Trophoblast cell (in vitro differentiated cells and primary cell): Measurements from ENCODE around the gene ASIC2.

Experiments used
- DNase-seq, 2 donors: peaks; one replicate each; pipeline ENCODE4 v3.0.0-alpha.2; 2016
- H2AFZ ChIP-seq: 2 replicates; pipeline ENCODE4 v1.6.1; 2013; ENCODE audit warnings: low read length, moderate library complexity, mild to moderate bottlenecking; ENCODE audit not compliant: insufficient read depth, poor library complexity
- H2AK5ac ChIP-seq: 2 replicates; pipeline ENCODE4 v1.6.1; 2013; ENCODE audit warnings: mild to moderate bottlenecking, low read length
- H2BK120ac ChIP-seq: 2 replicates; pipeline ENCODE4 v1.6.1; 2013; ENCODE audit warnings: low read length, mild to moderate bottlenecking, moderate library complexity; ENCODE audit not compliant: insufficient read depth, poor library complexity
- H2BK12ac ChIP-seq: 2 replicates; pipeline ENCODE4 v1.6.1; 2013; ENCODE audit warnings: mild to moderate bottlenecking, low read length, moderate library complexity
- H2BK5ac ChIP-seq: 2 replicates; pipeline ENCODE4 v1.6.1; 2013; ENCODE audit warnings: low read length, low read depth, moderate library complexity, mild to moderate bottlenecking; ENCODE audit not compliant: poor library complexity
- H3K14ac ChIP-seq: 2 replicates; pipeline ENCODE4 v1.6.1; 2013; ENCODE audit warnings: mild to moderate bottlenecking, low read length
- H3K18ac ChIP-seq: 2 replicates; pipeline ENCODE4 v1.6.1; 2013; ENCODE audit warnings: mild to moderate bottlenecking, low read length
- H3K23ac ChIP-seq: 2 replicates; pipeline ENCODE4 v1.6.1; 2013; ENCODE audit warnings: low read length
- H3K27ac ChIP-seq: 2 replicates; pipeline ENCODE4 v1.5.1; 2013; ENCODE audit warnings: low read depth, mild to moderate bottlenecking, inconsistent platforms, low read length, moderate library complexity
- H3K27me3 ChIP-seq: 2 replicates; pipeline ENCODE4 v1.6.1; 2013; ENCODE audit warnings: inconsistent platforms, mild to moderate bottlenecking, low read length, moderate library complexity; ENCODE audit not compliant: insufficient read depth
- H3K36me3 ChIP-seq, 2 experiments: 1 replicate in 1 of 2; 2 replicates in 1 of 2; pipeline ENCODE4 v1.6.1; 2013; ENCODE audit warnings: low read length in 2 of 2, mild to moderate bottlenecking in 2 of 2, moderate library complexity in 1 of 2; ENCODE audit not compliant: insufficient read depth in 2 of 2, control insufficient read depth in 1 of 2
- H3K4ac ChIP-seq: 2 replicates; pipeline ENCODE4 v1.6.1; 2013; ENCODE audit warnings: low read depth, mild to moderate bottlenecking, low read length, moderate library complexity
- H3K4me1 ChIP-seq, 2 experiments: 1 replicate in 1 of 2; 2 replicates in 1 of 2; pipeline ENCODE4 v1.6.1; 2013; ENCODE audit warnings: low read length in 2 of 2, mild to moderate bottlenecking in 2 of 2, moderate library complexity in 1 of 2; ENCODE audit not compliant: insufficient read depth in 2 of 2, control insufficient read depth in 1 of 2
- H3K4me2 ChIP-seq: 2 replicates; pipeline ENCODE4 v1.6.1; 2013; ENCODE audit warnings: inconsistent platforms, mild to moderate bottlenecking, low read length, moderate library complexity
- H3K4me3 ChIP-seq: 2 replicates; pipeline ENCODE4 v1.5.1; 2013; ENCODE audit warnings: mild to moderate bottlenecking, low read depth, low read length, inconsistent platforms
- H3K79me1 ChIP-seq: one replicate; pipeline ENCODE4 v1.6.1; 2013; ENCODE audit warnings: low read length
- H3K79me2 ChIP-seq: 2 replicates; pipeline ENCODE4 v1.6.1; 2013; ENCODE audit warnings: low read length, mild to moderate bottlenecking; ENCODE audit not compliant: control insufficient read depth, insufficient read depth, poor library complexity
- H3K9ac ChIP-seq: 2 replicates; pipeline ENCODE4 v1.6.1; 2013; ENCODE audit warnings: mild to moderate bottlenecking, low read length
- H3K9me3 ChIP-seq: 2 replicates; pipeline ENCODE4 v1.6.1; 2013; ENCODE audit warnings: low read depth, mild to moderate bottlenecking, control low read depth, inconsistent platforms, low read length; ENCODE audit not compliant: insufficient read depth
- H4K12ac ChIP-seq: 2 replicates; pipeline ENCODE4 v1.6.1; 2013; ENCODE audit warnings: low read depth, mild to moderate bottlenecking, low read length, moderate library complexity
- H4K8ac ChIP-seq: 2 replicates; pipeline ENCODE4 v1.6.1; 2013; ENCODE audit warnings: low read depth, mild to moderate bottlenecking, low read length, moderate library complexity
- H4K91ac ChIP-seq: one replicate; pipeline ENCODE4 v1.6.1; 2013; ENCODE audit warnings: low read depth, mild to moderate bottlenecking, low read length, moderate library complexity
- WGBS: extraction: QIAGEN DNeasy Blood & Tissue Kit; methylation state at CpG from one replicate; pipeline ENCODE4 v1.1.7; 2013; ENCODE audit warnings: missing lambda C conversion rate; ENCODE audit not compliant: insufficient read length, insufficient coverage; ENCODE audit errors: extremely low coverage; 5-methylcytosine and 5-hydroxymethylcytosine counted together

ASIC2 gene

GRCh38 chr17:32995416-32996045 lies 297.6 kb downstream of the ASIC2 start:
- no peak overlapping the region for H2AFZ ChIP-seq
- H3K14ac ChIP-seq = no peak overlapping the region
- no peak overlapping the region for H3K23ac ChIP-seq
- no peak overlapping the region for H3K4me3 ChIP-seq
- H3K9ac ChIP-seq = no peak overlapping the region
- H3K9me3 ChIP-seq = peaks cover 7% of the 10 kb centered on the region
- H3K36me3 ChIP-seq = no peaks in the 10 kb centered on the region
- H2AK5ac ChIP-seq = no peak overlapping the region
- no peaks in the 10 kb centered on the region for H3K79me2 ChIP-seq
- DNase-seq = no peak
- H3K27me3 ChIP-seq = no peaks in the 10 kb centered on the region
- no peak overlapping the region for H2BK5ac ChIP-seq
- no peaks in the 10 kb centered on the region for H3K79me1 ChIP-seq
- H4K12ac ChIP-seq = no peak overlapping the region
- no peak overlapping the region for H2BK120ac ChIP-seq
- no peak overlapping the region for H4K91ac ChIP-seq
- no peak overlapping the region for H3K27ac ChIP-seq
- no peaks in the 10 kb centered on the region for H3K4me1 ChIP-seq
- WGBS = no CpG with 5 or more reads among the region's 14 CpGs
- H3K18ac ChIP-seq = no peak overlapping the region
- H3K4me2 ChIP-seq = no peak overlapping the region
- H2BK12ac ChIP-seq = no peak overlapping the region
- H3K4ac ChIP-seq = no peak overlapping the region
- no peak overlapping the region for H4K8ac ChIP-seq

- H2BK12ac ChIP-seq = no peak overlapping the region
- H4K12ac ChIP-seq = no peak overlapping the region
- no peak overlapping the region for H4K8ac ChIP-seq
- no peak overlapping the region for H3K23ac ChIP-seq
- H3K79me1 ChIP-seq = no peaks in the 10 kb centered on the region
- H3K9ac ChIP-seq = no peak overlapping the region
- H3K4ac ChIP-seq = no peak overlapping the region
- no peaks in the 10 kb centered on the region for H3K4me1 ChIP-seq
- no peak overlapping the region for H2AK5ac ChIP-seq
- H2AFZ ChIP-seq = no peak overlapping the region
- H2BK120ac ChIP-seq = no peak overlapping the region
- H3K9me3 ChIP-seq = peaks cover 11% of the 10 kb centered on the region
- no peak overlapping the region for H3K18ac ChIP-seq
- no peak overlapping the region for H3K4me3 ChIP-seq
- H3K27me3 ChIP-seq = no peaks in the 10 kb centered on the region
- no peak overlapping the region for H3K4me2 ChIP-seq
- H3K36me3 ChIP-seq = no peaks in the 10 kb centered on the region
- no CpG with 5 or more reads among the region's 9 CpGs for WGBS
- no peak for DNase-seq
- no peak overlapping the region for H3K27ac ChIP-seq
- H3K79me2 ChIP-seq = no peaks in the 10 kb centered on the region
- no peak overlapping the region for H4K91ac ChIP-seq
- H3K14ac ChIP-seq = no peak overlapping the region
- no peak overlapping the region for H2BK5ac ChIP-seq
These were observed 299.1 kb downstream of the ASIC2 start for GRCh38 chr17:32993977-32994376.

GRCh38 chr17:32992321-32993033 lies 300.6 kb downstream of the ASIC2 start:
- Histone ChIP-seq H3K4me3 (no peak overlapping the region), H4K91ac (no peak overlapping the region), H2AK5ac (no peak overlapping the region), H2AFZ (no peak overlapping the region), H3K27ac (no peak overlapping the region), H3K4me2 (no peak overlapping the region), H2BK120ac (no peak overlapping the region), H3K9ac (no peak overlapping the region), H3K14ac (no peak overlapping the region), H3K4ac (no peak overlapping the region), H4K8ac (no peak overlapping the region), H3K9me3 (peaks cover 14% of the 10 kb centered on the region), H2BK5ac (no peak overlapping the region), H3K4me1 (no peaks in the 10 kb centered on the region), H3K79me2 (no peaks in the 10 kb centered on the region), H3K27me3 (no peaks in the 10 kb centered on the region), H3K36me3 (no peaks in the 10 kb centered on the region), H3K23ac (no peak overlapping the region), H4K12ac (no peak overlapping the region), H3K18ac (no peak overlapping the region), H3K79me1 (no peaks in the 10 kb centered on the region), H2BK12ac (no peak overlapping the region)
- WGBS = no CpG with 5 or more reads among the region's 13 CpGs
- DNase-seq = no peak

- Histone ChIP-seq H3K27me3 (no peaks in the 10 kb centered on the region), H2BK5ac (no peak overlapping the region), H3K79me2 (no peaks in the 10 kb centered on the region), H3K14ac (no peak overlapping the region), H3K27ac (no peak overlapping the region), H3K79me1 (no peaks in the 10 kb centered on the region), H3K36me3 (no peaks in the 10 kb centered on the region), H3K4me3 (no peak overlapping the region), H3K18ac (no peak overlapping the region), H4K8ac (no peak overlapping the region), H3K9ac (no peak overlapping the region), H3K4me2 (no peak overlapping the region), H2BK120ac (no peak overlapping the region), H3K23ac (no peak overlapping the region), H4K12ac (no peak overlapping the region), H3K4ac (no peak overlapping the region), H2BK12ac (no peak overlapping the region), H2AK5ac (no peak overlapping the region), H4K91ac (no peak overlapping the region), H3K4me1 (no peaks in the 10 kb centered on the region), H3K9me3 (peaks cover 13% of the 10 kb centered on the region), H2AFZ (no peak overlapping the region)
- DNase-seq = no peak
- no CpG with 5 or more reads among the region's 3 CpGs for WGBS
These were observed 304.5 kb downstream of the ASIC2 start for GRCh38 chr17:32988481-32989101.
